Neural progenitor cell (in vitro differentiated cells): ENCODE measurements around the gene PTCD3. TPM values are rescaled to one million over a fixed set of nuclear protein-coding genes. Genes with fewer than 3 reads are reported as not detected.

Experiments
- DNase-seq: peaks from one replicate; pipeline ENCODE4 v3.0.0-alpha.2; 2016; ENCODE audit warnings: low spot score
- H2AFZ ChIP-seq: fragments of 200-600 bp; sonication (generic); replicated peaks from 2 replicates; pipeline ENCODE4 v1.6.1; 2016; ENCODE audit warnings: antibody characterized with exemption
- H3F3A ChIP-seq: fragments of 200-600 bp; sonication (generic); 2 replicates; pipeline ENCODE4 v1.6.1; 2016; ENCODE audit warnings: antibody characterized with exemption, low read depth
- H3K27ac ChIP-seq: fragments of 200-600 bp; sonication (generic); 2 replicates; pipeline ENCODE4 v1.5.1; 2016; ENCODE audit warnings: mild to moderate bottlenecking
- H3K27me3 ChIP-seq: fragments of 200-600 bp; sonication (generic); 2 replicates; pipeline ENCODE4 v1.6.1; 2016; ENCODE audit warnings: mild to moderate bottlenecking, moderate library complexity
- H3K36me3 ChIP-seq: fragments of 200-600 bp; sonication (generic); 2 replicates; pipeline ENCODE4 v1.5.1; 2016
- H3K4me1 ChIP-seq: fragments of 200-600 bp; sonication (generic); 2 replicates; pipeline ENCODE4 v1.6.1; 2016; ENCODE audit warnings: mixed run types
- H3K4me2 ChIP-seq: fragments of 200-600 bp; sonication (generic); 2 replicates; pipeline ENCODE4 v1.6.1; 2016
- H3K4me3 ChIP-seq: fragments of 200-600 bp; sonication (generic); 2 replicates; pipeline ENCODE4 v1.5.1; 2016
- H3K79me2 ChIP-seq: fragments of 200-600 bp; sonication (generic); 2 replicates; pipeline ENCODE4 v1.6.1; 2016; ENCODE audit warnings: low read depth
- H3K9ac ChIP-seq: fragments of 200-600 bp; sonication (generic); 2 replicates; pipeline ENCODE4 v1.6.1; 2016
- H3K9me3 ChIP-seq: fragments of 200-600 bp; sonication (generic); 2 replicates; pipeline ENCODE4 v1.5.1; 2016; ENCODE audit warnings: low read depth
- H4K20me1 ChIP-seq: fragments of 200-600 bp; sonication (generic); 2 replicates; pipeline ENCODE4 v1.6.1; 2016; ENCODE audit warnings: low read depth
- H3K27ac Mint-ChIP-seq: 3 replicates; pipeline ENCODE4 v1.8.0; 2021; ENCODE audit warnings: mixed read lengths
- H3K27me3 Mint-ChIP-seq: 2 replicates; pipeline ENCODE4 v1.8.0; 2022; ENCODE audit warnings: low read depth, mild to moderate bottlenecking, inconsistent platforms, moderate library complexity, mixed read lengths; ENCODE audit not compliant: insufficient read depth
- H3K36me3 Mint-ChIP-seq: 3 replicates; pipeline ENCODE4 v1.8.0; 2021; ENCODE audit warnings: mixed read lengths
- H3K4me1 Mint-ChIP-seq: 3 replicates; pipeline ENCODE4 v1.8.0; 2021; ENCODE audit warnings: mixed read lengths
- H3K4me3 Mint-ChIP-seq: 3 replicates; pipeline ENCODE4 v1.8.0; 2021; ENCODE audit warnings: mild to moderate bottlenecking, moderate library complexity, mixed read lengths
- H3K9me3 Mint-ChIP-seq: 3 replicates; pipeline ENCODE4 v1.8.0; 2020; ENCODE audit warnings: mixed read lengths
- EZH2 ChIP-seq: fragments of 200-600 bp; sonication (generic); IDR thresholded peaks from 2 replicates; pipeline ENCODE4 v1.6.1; 2017; ENCODE audit warnings: antibody characterized with exemption, mild to moderate bottlenecking, moderate library complexity
- EZH2phosphoT487 ChIP-seq: fragments of 200-600 bp; sonication (generic); IDR thresholded peaks from 2 replicates; pipeline ENCODE4 v1.6.1; 2017; ENCODE audit warnings: antibody characterized with exemption
- total RNA-seq: library from RNA; depleted of rRNA; stranded (reverse); fragments of >200 nt; gene quantifications from 2 replicates; pipeline ENCODE4 v1.2.3, GENCODE V29; 2015; ENCODE audit warnings: low replicate concordance
- TF ChIP-seq, protein P1 (sequence below): fragments of 200-600 bp; sonication (generic); IDR thresholded peaks from 2 replicates; pipeline ENCODE4 v1.5.1; 2017; ENCODE audit warnings: antibody characterized with exemption, mild to moderate bottlenecking

Gene PTCD3
- total RNA-seq, 1 donor from 2014 or later, result 269 TPM

DNA sequence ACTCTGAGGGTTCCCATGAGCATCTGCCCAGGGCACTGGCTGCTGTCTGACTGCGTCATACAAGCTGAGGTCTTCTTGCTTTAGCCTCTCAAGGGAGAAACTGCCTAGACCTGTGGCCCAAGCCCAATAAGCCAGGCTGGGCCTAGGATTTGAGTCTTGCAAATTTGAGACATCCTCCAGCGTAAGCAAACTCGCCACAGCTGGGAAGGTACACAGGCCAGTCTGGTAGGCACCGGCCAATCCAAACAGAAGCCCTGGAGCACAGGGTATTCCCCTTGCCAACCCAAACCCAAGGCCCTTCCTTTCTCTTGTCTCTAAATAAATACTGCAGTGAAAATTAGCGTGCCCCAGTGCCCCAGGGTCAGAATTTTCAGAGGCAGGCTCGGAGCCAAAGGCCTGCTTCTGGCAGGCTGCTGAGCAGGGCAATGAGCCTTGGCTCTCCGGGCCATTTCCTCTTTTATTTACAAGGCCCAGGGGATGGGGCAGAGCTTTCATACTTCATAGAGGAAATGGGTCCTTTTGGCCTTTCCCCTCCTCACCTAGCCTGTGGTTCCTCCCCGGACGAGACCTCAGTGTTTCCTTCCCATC is 33.7 kb upstream of the PTCD3 start:
- H3K9me3 ChIP-seq, result no peaks in the 10 kb centered on the region
- H3K27ac ChIP-seq, result no peak overlapping the region
- H4K20me1 ChIP-seq, result no peaks in the 10 kb centered on the region
- H3K79me2 ChIP-seq, result no peaks in the 10 kb centered on the region
- Mint-ChIP-seq H3K9me3 (no peaks in the 10 kb centered on the region), H3K27ac (no peak overlapping the region), H3K4me1 (peaks cover 5% of the 10 kb centered on the region), H3K27me3 (peaks cover 3% of the 10 kb centered on the region), H3K4me3 (no peak overlapping the region), H3K36me3 (peaks cover 30% of the 10 kb centered on the region)
- H3K9ac ChIP-seq, result no peak overlapping the region
- H3K4me3 ChIP-seq, result no peak overlapping the region
- H3F3A ChIP-seq, result no peaks in the 10 kb centered on the region
- TF ChIP-seq EZH2phosphoT487, result no peak
- TF ChIP-seq EZH2, result no peak
- TF ChIP-seq, protein P1, sequence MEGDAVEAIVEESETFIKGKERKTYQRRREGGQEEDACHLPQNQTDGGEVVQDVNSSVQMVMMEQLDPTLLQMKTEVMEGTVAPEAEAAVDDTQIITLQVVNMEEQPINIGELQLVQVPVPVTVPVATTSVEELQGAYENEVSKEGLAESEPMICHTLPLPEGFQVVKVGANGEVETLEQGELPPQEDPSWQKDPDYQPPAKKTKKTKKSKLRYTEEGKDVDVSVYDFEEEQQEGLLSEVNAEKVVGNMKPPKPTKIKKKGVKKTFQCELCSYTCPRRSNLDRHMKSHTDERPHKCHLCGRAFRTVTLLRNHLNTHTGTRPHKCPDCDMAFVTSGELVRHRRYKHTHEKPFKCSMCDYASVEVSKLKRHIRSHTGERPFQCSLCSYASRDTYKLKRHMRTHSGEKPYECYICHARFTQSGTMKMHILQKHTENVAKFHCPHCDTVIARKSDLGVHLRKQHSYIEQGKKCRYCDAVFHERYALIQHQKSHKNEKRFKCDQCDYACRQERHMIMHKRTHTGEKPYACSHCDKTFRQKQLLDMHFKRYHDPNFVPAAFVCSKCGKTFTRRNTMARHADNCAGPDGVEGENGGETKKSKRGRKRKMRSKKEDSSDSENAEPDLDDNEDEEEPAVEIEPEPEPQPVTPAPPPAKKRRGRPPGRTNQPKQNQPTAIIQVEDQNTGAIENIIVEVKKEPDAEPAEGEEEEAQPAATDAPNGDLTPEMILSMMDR, result no peak
- no peaks in the 10 kb centered on the region for H3K27me3 ChIP-seq
- no peak overlapping the region for H3K4me2 ChIP-seq
- H3K4me1 ChIP-seq, result no peaks in the 10 kb centered on the region
- no peak for DNase-seq
- H3K36me3 ChIP-seq, result peaks cover 5% of the 10 kb centered on the region
- H2AFZ ChIP-seq, result no peak overlapping the region

DNA sequence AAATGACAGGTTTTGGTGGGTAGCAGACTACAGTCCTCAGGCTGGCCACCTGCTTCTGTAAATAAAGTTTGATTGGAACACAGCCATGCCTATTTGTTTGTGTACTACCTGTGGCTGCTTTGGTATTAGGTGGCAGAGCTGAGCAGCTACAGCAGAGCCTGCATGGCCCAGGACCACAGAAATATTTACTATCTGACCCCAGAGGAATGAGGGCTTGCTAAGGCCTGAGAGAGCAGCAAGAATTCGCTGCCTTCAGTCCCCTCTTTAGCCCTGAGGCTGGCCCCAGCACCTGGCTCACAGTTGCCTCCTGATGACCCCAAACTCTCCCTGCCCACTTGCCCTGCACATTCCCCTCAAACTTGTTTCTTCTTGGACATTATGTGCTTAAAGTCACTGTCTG is 32.8 kb upstream of the PTCD3 start:
- Histone ChIP-seq H2AFZ (no peak overlapping the region), H3K27ac (no peak overlapping the region), H4K20me1 (no peaks in the 10 kb centered on the region), H3K4me1 (no peaks in the 10 kb centered on the region), H3K4me2 (no peak overlapping the region), H3K9me3 (no peaks in the 10 kb centered on the region), H3K79me2 (no peaks in the 10 kb centered on the region), H3K36me3 (no peaks in the 10 kb centered on the region), H3K4me3 (no peak overlapping the region), H3K27me3 (no peaks in the 10 kb centered on the region), H3F3A (no peaks in the 10 kb centered on the region), H3K9ac (no peak overlapping the region)
- peaks cover 34% of the 10 kb centered on the region for H3K36me3 Mint-ChIP-seq
- TF ChIP-seq EZH2, result no peak
- no peak for TF ChIP-seq EZH2phosphoT487
- TF ChIP-seq, protein P1, result no peak
- no peak overlapping the region for H3K27ac Mint-ChIP-seq
- H3K4me1 Mint-ChIP-seq, result peaks cover 5% of the 10 kb centered on the region
- DNase-seq, result no peak
- H3K27me3 Mint-ChIP-seq, result peaks cover 3% of the 10 kb centered on the region
- H3K9me3 Mint-ChIP-seq, result no peaks in the 10 kb centered on the region
- no peak overlapping the region for H3K4me3 Mint-ChIP-seq

DNA sequence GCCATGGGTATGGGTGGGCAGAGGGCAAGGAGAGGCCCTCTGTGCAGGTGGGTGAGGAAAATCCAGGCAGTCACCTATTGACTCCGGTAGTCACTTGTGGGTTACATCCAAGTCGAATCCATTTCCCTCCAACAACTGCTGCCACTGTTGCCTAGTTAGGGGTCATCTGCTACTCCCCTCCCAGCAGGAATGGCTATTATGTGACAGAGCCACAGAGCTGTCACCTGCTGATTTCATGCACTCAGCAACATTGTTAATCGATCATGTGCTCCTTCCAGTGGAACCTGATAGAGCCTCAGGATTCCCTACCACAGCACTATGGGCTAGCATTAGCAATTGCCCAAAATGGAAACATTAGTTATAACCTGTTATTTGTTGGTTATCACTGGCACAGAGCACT is 31.8 kb upstream of the PTCD3 start:
- Histone ChIP-seq H3K4me2 (no peak overlapping the region), H3K4me1 (no peaks in the 10 kb centered on the region), H2AFZ (no peak overlapping the region), H3K27ac (no peak overlapping the region), H3K9me3 (no peaks in the 10 kb centered on the region), H3F3A (no peaks in the 10 kb centered on the region), H3K79me2 (no peaks in the 10 kb centered on the region), H3K4me3 (no peak overlapping the region), H3K36me3 (no peaks in the 10 kb centered on the region), H3K9ac (no peak overlapping the region), H3K27me3 (no peaks in the 10 kb centered on the region), H4K20me1 (no peaks in the 10 kb centered on the region)
- peaks cover 3% of the 10 kb centered on the region for H3K27me3 Mint-ChIP-seq
- no peak overlapping the region for H3K27ac Mint-ChIP-seq
- TF ChIP-seq, protein P1, result no peak
- TF ChIP-seq EZH2phosphoT487 (no peak), EZH2 (no peak)
- no peak for DNase-seq
- no peak overlapping the region for H3K4me3 Mint-ChIP-seq
- H3K9me3 Mint-ChIP-seq, result no peaks in the 10 kb centered on the region
- H3K36me3 Mint-ChIP-seq, result peaks cover 33% of the 10 kb centered on the region
- peaks cover 5% of the 10 kb centered on the region for H3K4me1 Mint-ChIP-seq
